ENCODE results near the gene FGA.

FGA gene

GRCh38 chr4:154616731-154617130 is 26.2 kb upstream of the FGA start:
- no peak for DNase-seq (ENCODE audit: low spot score)
- ChIA-PET POLR2A (ENCODE audit: low non-redundant PET) (no interaction called here), CTCF (interaction anchor here (1.0 to 1.6 kb wide), 2 partner anchors 10 to 58 kb away, joined by 3 to 8 read pairs; no protein-coding TSS in a partner anchor)
- H3K27ac ChIP-seq, result no peak overlapping the region
- no peak for TF ChIP-seq CTCF (conservative IDR thresholded peaks at IDR 0.05; ENCODE audit: low read depth)

GRCh38 chr4:154616287-154616686 is 25.7 kb upstream of the FGA start:
- POLR2A ChIA-PET (ENCODE audit: low non-redundant PET), result no interaction called here
- no peak overlapping the region for H3K27ac ChIP-seq
- DNase-seq (ENCODE audit: low spot score), result no peak
- CTCF ChIA-PET, result interaction anchor here (0.5 to 1.6 kb wide), 4 partner anchors 10 to 112 kb away, joined by 3 to 8 read pairs (median 4); no protein-coding TSS in a partner anchor
- TF ChIP-seq CTCF (conservative IDR thresholded peaks at IDR 0.05; ENCODE audit: low read depth), result no peak

GRCh38 chr4:154615211-154615610 is 24.7 kb upstream of the FGA start:
- ChIA-PET CTCF (interaction anchor here (0.6 to 1.6 kb wide), 2 partner anchors 56 to 458 kb away, joined by 3 to 8 read pairs; no protein-coding TSS in a partner anchor), POLR2A (ENCODE audit: low non-redundant PET) (no interaction called here)
- no peak overlapping the region for H3K27ac ChIP-seq
- no peak for TF ChIP-seq CTCF (conservative IDR thresholded peaks at IDR 0.05; ENCODE audit: low read depth)
- no peak for DNase-seq (ENCODE audit: low spot score)

DNA sequence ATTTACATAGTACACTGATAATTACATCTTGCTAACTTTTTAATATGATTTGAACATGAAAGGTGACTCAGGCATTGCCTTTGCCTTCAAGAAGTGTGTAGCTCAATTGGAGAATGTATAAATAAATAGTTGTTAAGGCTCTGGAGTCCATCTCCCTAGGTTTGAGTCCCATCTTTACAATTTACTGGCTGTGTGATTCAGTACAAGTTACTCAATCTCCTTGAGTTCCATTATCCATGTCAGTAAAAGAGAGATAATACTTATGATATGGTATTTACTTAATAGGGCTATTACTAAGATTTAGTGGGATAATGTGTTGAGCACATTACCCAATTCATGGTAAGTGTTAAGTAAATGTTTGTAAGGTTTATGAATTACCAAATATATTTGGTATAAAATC is 23.8 kb upstream of the FGA start:
- ChIA-PET CTCF (interaction anchor here (0.6 to 0.9 kb wide), 4 partner anchors 23 to 864 kb away, joined by 3 to 4 read pairs (median 3); no protein-coding TSS in a partner anchor), POLR2A (ENCODE audit: low non-redundant PET) (no interaction called here)
- no peak for TF ChIP-seq CTCF (conservative IDR thresholded peaks at IDR 0.05; ENCODE audit: low read depth)
- H3K27ac ChIP-seq, result no peak overlapping the region
- DNase-seq (ENCODE audit: low spot score), result no peak

GRCh38 chr4:154612472-154613414 is 22.2 kb upstream of the FGA start, which contains the start of gene FGG:
Gene FGG, minus strand, starts transcription at chr4:154612656. Its CDS starts 47 bp downstream, at chr4:154612609.
- DNase-seq (ENCODE audit: low spot score), result no peak
- no peak for TF ChIP-seq CTCF (conservative IDR thresholded peaks at IDR 0.05; ENCODE audit: low read depth)
- POLR2A ChIA-PET (ENCODE audit: low non-redundant PET), result no interaction called here
- H3K27ac ChIP-seq, result no peak within 1 kb of the TSS
- CTCF ChIA-PET, result interaction anchor here (0.6 kb wide), 2 partner anchors 12 to 449 kb away, joined by 3 to 4 read pairs; no protein-coding TSS in a partner anchor

DNA sequence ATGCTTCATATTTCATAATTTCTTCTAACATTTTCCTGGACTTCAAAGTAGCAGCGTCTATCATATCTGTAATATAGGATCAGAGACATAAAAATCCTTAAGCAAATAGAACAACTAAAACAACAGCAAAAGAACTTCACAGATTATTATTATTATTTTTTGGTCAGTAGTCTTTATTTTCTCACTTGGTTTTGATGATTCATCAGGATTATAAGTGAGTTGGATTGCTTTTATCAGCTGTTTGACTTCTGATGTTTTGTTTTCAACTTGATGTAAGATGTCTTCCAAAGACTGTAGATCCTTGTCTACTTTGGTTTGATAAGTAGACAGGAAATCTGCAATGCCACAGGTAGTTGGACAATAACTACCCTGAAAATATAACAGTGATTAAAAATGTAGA is 21.3 kb upstream of the FGA start:
- POLR2A ChIA-PET (ENCODE audit: low non-redundant PET), result no interaction called here
- CTCF ChIA-PET, result no interaction called here

More for the DNA sequence above, 21.3 kb upstream of the FGA start:
- H3K27ac ChIP-seq, result no peak overlapping the region
- DNase-seq (ENCODE audit: low spot score), result no peak
- TF ChIP-seq CTCF (conservative IDR thresholded peaks at IDR 0.05; ENCODE audit: low read depth), result no peak

Data from RWPE1 (cell line).